HuH-7 (cell line): ENCODE measurements around the gene UTP4.

ENCODE experiments used
- DNase-seq: peaks from one replicate; pipeline ENCODE4 v3.0.0; 2011; ENCODE audit warnings: low spot score

Gene UTP4

DNA sequence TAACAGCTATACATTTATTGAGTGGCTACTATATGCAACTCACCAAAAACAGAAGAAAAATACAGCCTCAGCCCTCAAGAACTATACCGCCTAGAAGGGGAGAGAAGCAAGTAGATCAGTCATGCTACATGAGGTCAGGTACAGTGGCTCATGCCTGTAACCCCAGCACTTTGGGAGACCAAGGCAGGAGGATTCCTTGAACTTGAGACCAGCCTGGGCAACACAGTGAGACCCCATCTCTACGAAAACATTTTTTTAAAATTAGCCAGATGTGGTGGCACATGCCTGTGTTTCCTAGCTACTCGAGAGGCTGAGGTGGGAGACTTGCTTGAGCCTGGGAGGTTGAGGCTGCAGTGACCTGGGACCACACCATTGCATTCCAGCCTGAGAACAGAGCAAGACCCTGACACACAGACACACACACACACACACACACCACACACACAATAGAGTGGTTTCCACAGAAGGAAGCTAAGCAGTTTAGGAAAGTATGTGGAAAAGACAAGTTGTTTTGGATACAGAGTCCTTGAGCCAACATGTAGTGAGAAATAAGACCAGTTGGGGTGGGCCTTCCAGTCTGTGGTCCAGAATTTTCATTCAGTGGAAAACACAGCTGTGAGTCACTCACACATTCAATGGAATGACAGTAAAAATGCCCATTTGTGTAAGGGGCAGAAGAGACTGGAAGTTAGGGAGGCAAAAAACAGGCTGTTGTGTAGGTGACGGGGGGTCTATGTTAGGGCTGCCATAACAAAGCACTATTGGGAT is 43.8 kb downstream of the UTP4 start:
- no peak for DNase-seq

DNA sequence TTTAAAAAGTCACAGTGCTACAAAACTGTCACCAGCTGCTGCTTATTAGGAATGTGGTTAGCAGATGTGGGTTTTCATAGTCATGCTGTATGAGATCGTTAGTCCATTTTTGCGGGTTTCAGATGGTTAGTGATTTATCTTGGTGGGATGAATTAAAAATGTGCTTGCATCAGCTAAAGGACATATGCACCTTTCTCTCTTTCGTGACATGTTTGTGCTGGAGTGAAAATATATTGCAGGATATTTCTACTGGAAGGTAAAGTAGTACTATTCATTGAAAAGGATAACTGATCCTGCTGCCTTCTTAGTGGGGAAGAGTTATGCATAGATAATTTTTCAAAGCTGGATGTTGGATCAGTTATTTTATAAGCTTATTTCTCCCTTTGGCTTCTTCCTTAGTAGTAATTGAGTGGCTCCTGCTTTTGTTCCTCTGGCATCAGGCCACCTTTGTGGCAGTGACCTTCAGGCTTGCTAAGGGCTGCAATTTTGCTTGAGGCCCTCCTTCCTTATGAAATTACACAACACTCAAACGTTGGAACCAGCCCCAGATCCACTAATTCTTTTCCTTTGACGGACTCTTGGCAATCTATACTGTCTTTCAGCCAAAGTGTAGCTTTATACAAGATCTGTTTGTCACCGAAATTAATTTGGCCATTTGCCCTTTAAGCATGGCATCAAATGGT is 47.0 kb downstream of the UTP4 start:
- no peak for DNase-seq

DNA sequence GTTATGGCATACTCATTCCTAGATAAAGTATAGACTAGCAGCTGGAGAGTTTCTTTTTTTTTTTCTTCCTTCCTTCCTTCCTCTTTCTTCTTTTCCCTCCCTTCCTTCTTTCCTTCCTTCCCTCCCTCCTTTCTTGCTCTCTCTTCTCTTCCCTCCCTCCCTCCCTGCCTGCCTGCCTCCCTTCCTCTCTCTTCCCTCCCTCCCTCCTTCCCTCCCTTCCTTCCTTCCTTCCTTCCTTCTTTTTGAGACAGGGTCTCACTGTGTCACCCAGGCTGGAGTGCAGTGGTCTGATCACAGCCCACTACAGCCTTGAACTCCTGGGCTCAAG is 47.5 kb downstream of the UTP4 start:
- DNase-seq, result no peak

DNA sequence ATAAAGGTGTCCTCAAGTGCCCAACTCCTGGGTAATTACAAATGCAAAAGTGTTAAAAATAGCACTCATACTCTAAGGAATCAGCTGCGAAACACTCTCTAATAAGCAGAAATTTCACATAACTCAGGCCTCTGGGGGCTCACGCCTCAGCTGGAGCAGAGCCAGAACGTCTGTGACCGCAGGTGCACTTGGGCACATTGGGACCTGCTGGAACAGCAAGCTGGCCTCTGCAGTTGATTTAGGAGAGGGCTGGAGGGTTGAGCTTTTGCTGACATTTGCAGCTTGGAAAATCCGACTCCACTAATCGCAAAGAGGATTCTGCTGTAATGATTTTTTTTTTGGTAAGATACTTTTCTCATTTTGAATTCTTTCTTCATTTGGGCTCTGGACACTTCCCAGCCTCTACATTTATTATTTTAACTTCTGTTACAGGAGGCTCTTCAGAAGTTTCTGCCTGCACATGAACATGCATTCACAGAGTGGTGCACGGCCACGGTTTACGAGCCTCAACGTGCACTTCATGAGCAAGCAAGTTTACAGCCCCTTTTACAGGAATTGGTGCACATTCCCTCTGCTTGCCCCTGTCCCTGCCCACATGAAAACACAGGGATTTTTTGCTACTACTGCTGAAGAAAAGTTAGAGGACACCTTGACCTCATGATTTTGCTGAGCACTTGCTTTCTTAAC is 50.4 kb downstream of the UTP4 start:
- no peak for DNase-seq

DNA sequence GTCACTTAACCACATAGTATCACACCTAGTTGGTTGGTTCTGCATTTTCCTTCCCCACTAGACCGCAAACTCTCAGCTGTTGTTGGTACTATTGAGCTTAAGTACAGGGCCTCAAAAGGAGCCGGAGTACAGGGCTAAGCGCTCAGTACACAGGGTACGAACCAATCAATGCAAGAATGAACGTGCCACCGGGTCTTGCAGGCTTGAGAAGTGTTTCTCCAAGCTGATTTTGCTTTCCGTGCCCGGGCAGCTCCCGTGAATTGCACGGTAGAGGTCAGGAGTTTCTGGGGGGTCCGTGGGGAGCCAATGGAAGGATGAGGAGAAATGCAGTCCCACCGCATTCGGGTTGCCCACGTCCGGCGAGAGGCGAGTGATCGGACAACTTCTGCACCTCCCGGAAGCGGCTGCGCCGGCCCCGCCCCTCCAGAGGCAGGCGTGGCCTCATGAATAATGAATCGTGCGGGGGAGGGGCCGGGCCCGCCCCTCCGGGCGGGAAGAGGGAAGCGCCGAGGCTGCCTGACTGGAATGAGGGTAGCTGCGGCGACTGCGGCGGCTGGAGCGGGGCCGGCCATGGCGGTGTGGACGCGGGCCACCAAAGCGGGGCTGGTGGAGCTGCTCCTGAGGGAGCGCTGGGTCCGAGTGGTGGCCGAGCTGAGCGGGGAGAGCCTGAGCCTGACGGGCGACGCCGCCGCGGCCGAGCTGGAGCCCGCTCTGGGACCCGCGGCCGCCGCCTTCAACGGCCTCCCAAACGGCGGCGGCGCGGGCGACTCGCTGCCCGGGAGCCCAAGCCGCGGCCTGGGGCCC is 54.4 kb downstream of the UTP4 start, which contains the start of gene SNTB2:
TSS of gene SNTB2 (plus strand) at position 523 of the 804 bp plus-strand sequence. CDS start at position 526, 3 bp downstream.
- DNase-seq, result peak; percentile 94

DNA sequence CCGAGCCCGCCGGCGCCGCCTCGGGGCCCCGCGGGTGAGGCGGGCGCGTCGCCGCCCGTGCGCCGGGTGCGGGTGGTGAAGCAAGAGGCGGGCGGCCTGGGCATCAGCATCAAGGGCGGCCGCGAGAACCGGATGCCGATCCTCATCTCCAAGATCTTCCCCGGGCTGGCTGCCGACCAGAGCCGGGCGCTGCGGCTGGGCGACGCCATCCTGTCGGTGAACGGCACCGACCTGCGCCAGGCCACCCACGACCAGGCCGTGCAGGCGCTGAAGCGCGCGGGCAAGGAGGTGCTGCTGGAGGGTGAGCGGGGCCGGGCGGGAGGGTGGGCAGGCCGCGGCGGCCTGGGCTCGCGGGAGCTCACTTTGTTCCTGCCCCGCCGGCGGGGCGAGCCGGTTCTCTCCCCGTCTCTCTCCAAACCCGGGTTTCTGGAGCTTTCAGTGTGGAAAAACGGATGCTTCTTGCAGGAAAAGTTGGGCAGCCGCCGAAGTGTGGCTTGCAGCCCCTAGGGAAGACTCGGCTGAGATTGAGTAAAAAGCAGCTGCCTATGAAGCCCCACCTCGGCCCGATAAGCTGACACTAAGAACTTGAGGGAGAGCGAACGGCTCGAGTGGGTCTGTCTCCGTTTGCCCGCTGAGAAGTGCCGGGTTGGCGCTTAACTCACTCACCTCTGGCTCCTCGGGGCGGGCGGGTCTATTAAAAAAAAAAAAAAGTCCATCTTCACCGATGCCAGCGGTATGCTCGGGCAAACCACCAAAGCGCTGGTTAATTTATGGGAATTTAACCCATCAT is 55.2 kb downstream of the UTP4 start:
- peak; percentile 70 for DNase-seq

DNA sequence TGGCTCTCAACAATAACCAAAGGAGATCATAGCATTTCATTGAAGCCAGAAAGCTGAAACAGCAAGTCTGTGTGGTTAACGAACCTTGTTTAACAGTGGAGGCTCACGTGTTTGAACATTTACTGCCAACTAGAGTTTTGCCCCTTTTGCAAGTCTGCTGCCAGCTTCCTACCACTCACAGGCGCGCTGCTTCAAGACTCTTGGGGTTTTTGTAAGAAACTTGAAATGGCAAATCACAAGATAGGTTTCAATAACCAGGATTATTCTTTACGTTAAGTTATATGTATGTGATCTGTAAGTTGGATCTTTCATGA is 55.7 kb downstream of the UTP4 start:
- no peak for DNase-seq

DNA sequence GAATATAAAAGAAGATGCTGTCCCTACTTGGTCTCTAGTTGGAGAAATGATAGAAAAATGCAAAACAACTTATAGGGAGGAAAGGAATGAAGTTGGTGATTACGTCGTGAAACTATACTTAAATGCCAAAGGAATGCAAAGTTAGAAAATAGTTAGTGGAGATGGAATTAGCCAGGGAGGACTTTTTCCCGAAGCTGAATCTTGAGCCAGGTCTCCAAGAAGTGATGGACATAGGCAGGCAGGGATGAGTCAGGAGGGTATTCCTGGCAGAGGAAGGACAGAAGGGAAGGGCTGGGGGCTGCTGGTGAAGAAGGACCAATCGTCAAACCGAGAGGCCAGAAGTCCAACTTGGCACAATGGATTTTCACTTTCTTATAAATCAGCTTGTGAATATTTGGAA is 56.3 kb downstream of the UTP4 start:
- DNase-seq, result no peak

DNA sequence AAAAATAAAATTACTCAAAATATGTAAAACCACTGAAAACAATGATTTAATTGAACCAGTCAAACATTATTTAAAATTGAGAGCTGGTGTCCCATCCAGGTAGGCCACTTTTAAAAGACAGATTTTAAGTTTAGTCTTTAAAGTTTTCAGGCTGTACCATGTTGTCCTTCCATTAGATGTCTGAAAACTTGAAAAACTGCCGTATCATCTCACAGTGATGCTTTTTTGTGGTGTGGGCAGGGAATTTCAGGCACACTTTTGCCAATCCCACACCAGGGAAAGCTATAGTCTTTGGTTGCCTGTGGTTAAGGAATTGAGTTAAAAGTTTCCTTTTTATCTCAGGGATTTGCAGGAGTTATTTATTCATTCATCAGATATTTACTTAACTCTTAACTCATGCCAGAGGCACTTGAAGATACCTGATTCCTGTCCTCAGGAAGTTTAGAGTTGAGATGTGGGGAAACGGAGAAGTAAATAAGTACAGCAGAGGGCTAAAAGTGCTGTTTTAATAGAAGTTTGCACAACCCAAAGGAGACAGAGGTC is 57.7 kb downstream of the UTP4 start:
- no peak for DNase-seq

DNA sequence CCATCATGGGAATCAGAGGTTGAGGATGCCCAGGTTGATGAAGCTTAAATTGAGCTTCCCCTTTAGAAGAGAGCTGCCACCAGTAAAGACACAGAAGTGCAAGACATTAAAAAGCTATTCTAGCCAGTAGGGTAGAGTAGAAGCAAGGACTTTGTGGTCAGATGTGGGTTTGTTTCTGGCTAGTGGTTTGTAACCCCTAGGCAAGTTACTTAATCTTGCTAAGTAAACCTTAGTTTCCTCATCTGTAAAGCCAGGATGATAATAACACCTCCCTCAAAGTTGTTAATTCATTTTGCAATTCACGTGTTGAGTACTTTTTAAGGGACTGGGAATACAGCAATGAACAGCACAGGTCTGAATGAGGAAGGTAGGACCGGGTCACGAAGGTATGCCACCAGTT is 58.1 kb downstream of the UTP4 start:
- no peak for DNase-seq

DNA sequence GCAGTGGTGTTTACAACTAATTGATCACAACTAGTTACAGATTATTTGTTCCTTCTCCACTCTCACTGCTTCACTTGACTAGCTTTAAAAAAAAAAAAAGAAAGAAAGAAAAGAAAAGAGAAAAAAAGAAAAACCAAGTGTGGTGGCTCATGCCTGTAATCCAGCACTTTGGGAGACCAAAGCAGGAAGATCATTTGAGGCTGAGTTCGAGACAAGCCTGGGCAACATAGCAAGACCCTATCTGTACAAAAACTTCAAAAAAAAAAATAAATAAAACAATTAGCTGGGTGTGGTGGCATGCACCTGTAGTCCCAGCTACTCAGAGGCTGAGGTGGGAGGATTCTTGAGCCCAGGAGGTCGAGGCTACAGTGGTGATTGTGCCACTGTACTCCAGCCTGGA is 58.7 kb downstream of the UTP4 start:
- no peak for DNase-seq

DNA sequence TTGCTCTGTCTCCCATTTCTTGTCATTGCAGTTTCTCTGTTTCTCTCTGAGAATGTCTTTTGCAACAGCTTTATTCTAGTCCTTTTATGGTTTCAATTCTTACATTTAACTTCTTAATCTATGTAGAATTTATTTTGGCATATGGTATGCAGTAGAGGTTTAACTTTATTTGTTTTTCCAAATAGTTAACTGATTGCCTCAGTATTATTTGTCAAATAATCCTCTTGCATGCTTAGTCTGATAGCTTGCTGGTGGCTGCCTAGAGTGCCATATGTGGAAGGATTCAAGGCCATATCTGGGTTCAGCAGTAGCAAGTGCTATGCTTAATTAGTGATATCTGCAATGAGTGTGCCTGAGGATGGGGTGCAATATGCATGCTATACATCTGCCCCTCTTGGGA is 61.4 kb downstream of the UTP4 start:
- no peak for DNase-seq

DNA sequence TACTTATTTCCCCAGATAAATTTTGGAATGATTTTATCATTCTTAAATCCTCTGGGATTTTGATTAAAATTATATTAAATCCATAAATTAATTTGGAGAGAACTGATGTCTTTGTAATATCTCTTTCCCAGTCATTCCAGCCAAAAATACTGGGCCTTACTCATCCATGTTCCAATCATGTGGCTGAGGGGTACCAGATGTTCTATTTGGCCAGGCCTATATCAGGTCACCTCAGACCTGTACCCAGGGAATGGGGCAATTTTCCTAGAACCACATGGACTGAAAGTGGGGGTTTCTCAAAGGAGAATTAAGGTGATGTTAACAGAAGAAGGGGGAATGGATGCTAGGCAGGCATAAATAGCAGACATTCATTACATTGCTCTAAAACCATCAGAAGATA is 62.0 kb downstream of the UTP4 start:
- no peak for DNase-seq

DNA sequence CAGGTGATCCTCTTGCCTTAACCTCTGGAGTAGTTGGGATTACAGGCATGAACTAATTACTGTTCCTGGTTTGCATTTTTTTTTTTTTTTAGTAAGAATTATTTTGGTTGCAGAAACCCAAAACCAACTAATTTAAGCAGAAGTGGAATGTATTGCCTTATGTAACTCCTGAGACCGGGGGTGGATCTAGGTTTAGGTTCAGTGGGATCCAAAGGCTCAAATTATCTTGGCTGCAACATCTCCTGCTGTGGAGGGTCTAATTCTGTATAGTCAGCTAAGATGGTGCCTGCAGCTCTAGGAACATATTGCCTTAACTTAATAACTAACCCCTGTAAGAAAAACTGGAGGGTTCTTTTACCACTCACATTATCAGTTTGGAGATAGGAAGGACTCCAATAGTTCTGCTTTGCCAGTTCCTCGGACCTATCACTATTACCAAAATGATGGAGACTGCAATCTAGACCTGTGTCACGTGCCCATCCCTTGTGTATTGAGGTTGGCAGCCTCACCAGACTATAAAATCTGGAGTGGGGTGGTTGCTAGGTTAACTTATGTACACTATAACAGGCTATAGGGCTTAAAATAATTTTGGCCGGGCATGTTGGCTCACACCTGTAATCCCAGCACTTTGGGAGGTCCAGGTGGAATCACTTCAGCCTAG is 63.0 kb downstream of the UTP4 start:
- DNase-seq, result no peak

DNA sequence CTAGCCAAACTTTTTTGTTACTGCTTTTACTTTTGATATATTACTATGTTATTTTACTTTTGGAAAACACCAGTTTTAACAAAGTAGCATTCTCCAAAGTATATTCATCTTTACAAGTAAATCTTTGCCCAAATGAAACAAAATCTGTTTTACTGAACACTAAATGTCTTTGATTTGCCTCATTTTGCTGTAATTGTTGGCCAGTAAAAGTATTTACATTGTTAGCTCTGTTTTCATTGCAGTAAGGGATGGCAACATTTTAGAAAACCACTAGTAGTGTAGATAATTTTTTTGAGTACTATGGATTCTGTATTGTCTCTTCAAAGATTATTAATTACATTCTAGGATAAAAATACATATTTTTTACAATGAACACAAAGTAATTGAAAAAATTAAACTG is 65.1 kb downstream of the UTP4 start:
- DNase-seq, result no peak

DNA sequence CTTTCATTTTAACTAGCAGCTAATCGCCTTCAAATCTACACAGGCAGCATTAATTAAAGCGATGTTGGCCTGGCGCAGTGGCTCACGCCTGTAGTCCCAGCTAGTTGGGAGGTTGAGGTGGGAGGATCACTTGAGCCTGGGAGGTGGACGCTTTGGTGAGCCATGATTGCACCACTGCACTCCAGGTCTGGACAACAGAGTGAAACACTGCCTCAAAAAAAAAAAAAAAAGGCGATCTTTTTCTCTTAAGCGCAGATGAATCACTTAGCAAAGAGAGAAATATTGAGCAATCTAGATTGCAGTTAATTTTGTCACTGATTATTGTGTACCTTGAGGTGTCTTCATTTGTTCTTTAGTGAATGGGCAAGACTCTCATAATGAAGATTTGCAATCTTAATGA is 66.9 kb downstream of the UTP4 start:
- DNase-seq, result no peak

DNA sequence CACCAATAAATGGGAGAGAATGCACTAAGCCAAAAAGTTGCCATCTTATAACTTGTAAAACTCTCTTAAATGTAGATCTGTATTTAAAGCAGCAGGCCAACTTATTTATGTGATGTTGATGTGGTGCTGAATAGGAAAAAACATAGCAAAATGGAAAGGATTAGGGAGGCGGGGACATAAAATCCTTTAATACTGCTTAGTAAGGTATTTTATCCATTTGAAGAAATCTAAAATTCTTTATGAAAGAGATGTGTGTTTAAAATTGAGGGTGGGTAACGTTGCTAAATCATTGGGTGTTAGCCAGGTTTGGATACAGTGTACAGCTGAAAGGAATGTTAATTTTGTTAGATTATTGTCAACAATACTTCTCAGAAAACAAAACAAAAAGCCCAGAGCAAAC is 68.8 kb downstream of the UTP4 start:
- DNase-seq, result no peak

DNA sequence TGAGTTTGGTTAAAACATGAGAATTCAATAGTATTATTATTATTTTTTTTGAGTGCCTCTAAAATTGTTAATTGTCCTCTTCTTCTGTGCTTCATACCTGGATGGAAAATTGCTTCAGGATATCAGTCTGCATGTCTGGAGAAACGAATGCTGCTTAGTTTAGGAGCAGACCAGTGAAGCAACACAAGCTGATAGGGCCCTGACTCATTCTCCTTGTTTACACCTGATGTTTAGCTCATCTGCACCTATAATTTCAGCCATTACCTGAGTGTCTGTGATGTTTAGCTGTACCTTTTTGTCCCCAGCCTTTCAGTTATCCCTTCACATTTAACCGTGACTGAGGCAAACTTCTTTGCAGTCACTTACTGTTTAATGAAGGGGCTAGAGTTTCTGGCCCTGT is 69.3 kb downstream of the UTP4 start:
- no peak for DNase-seq

DNA sequence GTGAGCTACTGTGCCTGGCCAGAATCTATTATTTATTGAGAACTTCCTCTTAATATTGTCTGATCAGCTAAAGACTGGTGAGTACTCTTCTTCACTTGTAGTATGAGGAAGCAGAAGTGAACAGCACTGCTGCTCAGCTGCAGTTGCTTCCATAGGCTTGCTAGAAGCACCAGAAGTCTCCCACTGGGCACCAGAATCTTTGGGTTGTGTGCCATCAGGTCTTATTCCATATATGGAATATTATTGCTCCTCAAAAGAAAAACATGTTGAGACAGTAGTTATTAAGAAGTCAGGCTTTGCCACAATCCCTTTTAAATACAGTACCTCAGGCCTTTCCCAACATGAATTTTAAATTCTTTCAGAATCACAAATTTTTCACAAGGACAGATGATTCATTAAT is 71.7 kb downstream of the UTP4 start:
- DNase-seq, result no peak

DNA sequence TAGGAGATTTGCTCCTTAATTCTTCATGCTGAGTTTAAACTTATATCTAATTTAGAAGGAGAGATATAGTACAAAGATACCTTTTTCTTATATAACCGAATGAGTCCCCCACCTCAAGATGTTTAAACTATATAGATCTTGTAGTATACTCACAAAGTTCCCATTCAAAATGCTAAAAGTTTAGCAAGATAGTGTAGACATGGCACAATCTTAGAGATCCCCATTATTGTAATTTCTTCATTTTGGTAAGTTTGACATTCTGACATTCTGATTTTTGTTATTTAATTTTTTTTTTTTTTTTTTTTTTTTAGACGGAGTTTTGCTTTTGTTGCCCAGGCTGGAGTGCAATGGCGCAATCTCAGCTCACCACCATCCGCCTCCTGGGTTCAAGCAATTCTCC is 77.3 kb downstream of the UTP4 start:
- DNase-seq, result no peak

DNA sequence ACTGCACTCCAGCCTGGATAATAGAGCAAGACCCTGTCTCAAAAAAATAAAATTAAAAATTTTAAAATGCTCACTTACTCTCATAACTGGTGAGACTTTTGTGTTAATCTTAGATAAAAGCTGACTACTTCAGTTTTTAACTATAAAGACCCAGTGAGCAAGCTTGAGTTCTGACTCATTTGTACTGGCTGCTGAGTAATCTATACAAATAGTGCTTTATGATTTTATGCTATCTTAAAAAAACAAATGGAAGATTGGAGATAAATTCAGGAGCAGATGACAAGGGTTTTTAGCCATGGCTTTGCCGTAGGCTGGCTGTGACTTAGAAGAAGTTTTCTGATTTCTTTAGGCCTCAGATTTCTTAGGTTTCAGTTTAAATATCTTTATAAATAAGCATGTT is 85.0 kb downstream of the UTP4 start:
- no peak for DNase-seq
